GM23338 (cell line): ENCODE measurements around the gene PLEKHS1. TPM values are rescaled to one million over a fixed set of nuclear protein-coding genes. Genes with fewer than 3 reads are reported as not detected.

Source experiments
- ATAC-seq: fragments of 200-7000 bp; cut with Tn5 transposase; 3 replicates; pipeline ENCODE4 v1.9.1; 2020
- DNase-seq: peaks from one replicate; pipeline ENCODE4 v3.0.0-alpha.2; 2015; ENCODE audit warnings: low spot score
- H2AFZ ChIP-seq: fragments of 200-600 bp; sonication (generic); 2 replicates; pipeline ENCODE4 v1.8.0; 2016; ENCODE audit warnings: antibody characterized with exemption, mild to moderate bottlenecking, moderate library complexity
- H3F3A ChIP-seq: fragments of 200-600 bp; sonication (generic); replicated peaks from 2 replicates; pipeline ENCODE4 v1.8.0; 2017; ENCODE audit warnings: antibody characterized with exemption, mixed run types, low read depth
- H3K27ac ChIP-seq: fragments of 200-600 bp; sonication (generic); 2 replicates; pipeline ENCODE4 v1.6.1; 2016; ENCODE audit warnings: low read depth
- H3K27me3 ChIP-seq: fragments of 200-600 bp; sonication (generic); 2 replicates; pipeline ENCODE4 v1.8.0; 2016; ENCODE audit warnings: mild to moderate bottlenecking, mixed run types, moderate library complexity; ENCODE audit not compliant: insufficient read depth
- H3K36me3 ChIP-seq: fragments of 200-600 bp; sonication (generic); 2 replicates; pipeline ENCODE4 v1.8.0; 2016; ENCODE audit warnings: mild to moderate bottlenecking; ENCODE audit not compliant: insufficient read depth
- H3K4me1 ChIP-seq: fragments of 200-600 bp; sonication (generic); 2 replicates; pipeline ENCODE4 v1.8.0; 2016; ENCODE audit warnings: mild to moderate bottlenecking, moderate library complexity; ENCODE audit not compliant: insufficient read depth
- H3K4me2 ChIP-seq: fragments of 200-600 bp; sonication (generic); 2 replicates; pipeline ENCODE4 v1.7.1; 2017; ENCODE audit warnings: mixed run types
- H3K4me3 ChIP-seq: fragments of 200-600 bp; sonication (generic); 2 replicates; pipeline ENCODE4 v1.6.1; 2016; ENCODE audit warnings: mixed run types
- H3K79me2 ChIP-seq: fragments of 200-600 bp; sonication (generic); replicated peaks from 2 replicates; pipeline ENCODE4 v1.8.0; 2017; ENCODE audit warnings: mild to moderate bottlenecking; ENCODE audit not compliant: insufficient read depth
- H3K9me2 ChIP-seq: fragments of 200-600 bp; sonication (generic); 2 replicates; pipeline ENCODE4 v1.8.0; 2017; ENCODE audit not compliant: insufficient read depth
- H4K20me1 ChIP-seq: fragments of 200-600 bp; sonication (generic); replicated peaks from 2 replicates; pipeline ENCODE4 v1.8.0; 2017; ENCODE audit warnings: mild to moderate bottlenecking; ENCODE audit not compliant: insufficient read depth
- H3K27ac Mint-ChIP-seq: 2 replicates; pipeline ENCODE4 v1.8.0; 2020; ENCODE audit warnings: inconsistent platforms, mild to moderate bottlenecking, moderate library complexity, mixed read lengths
- H3K27me3 Mint-ChIP-seq: 3 replicates; pipeline ENCODE4 v1.8.0; 2022; ENCODE audit warnings: low read depth, mild to moderate bottlenecking, moderate library complexity, mixed read lengths, inconsistent platforms; ENCODE audit not compliant: insufficient read depth, poor library complexity
- H3K36me3 Mint-ChIP-seq: 3 replicates; pipeline ENCODE4 v1.8.0; 2021; ENCODE audit warnings: low read depth, mild to moderate bottlenecking, inconsistent platforms, moderate library complexity, mixed read lengths
- H3K4me1 Mint-ChIP-seq: 3 replicates; pipeline ENCODE4 v1.8.0; 2020; ENCODE audit warnings: mild to moderate bottlenecking, inconsistent platforms, mixed read lengths
- H3K4me3 Mint-ChIP-seq: 3 replicates; pipeline ENCODE4 v1.8.0; 2021; ENCODE audit warnings: moderate library complexity, mild to moderate bottlenecking, inconsistent platforms, mixed read lengths
- H3K9me3 Mint-ChIP-seq: 3 replicates; pipeline ENCODE4 v1.8.0; 2020; ENCODE audit warnings: moderate library complexity, mild to moderate bottlenecking, inconsistent platforms, mixed read lengths
- CREB1 ChIP-seq: fragments of 250-450 bp; sonication (Bioruptor Pico); IDR thresholded peaks from 2 replicates; pipeline ENCODE4 v1.5.0; 2020; ENCODE audit warnings: low read depth, mild to moderate bottlenecking, moderate library complexity
- CTCF ChIP-seq, 2 experiments: fragments of 200-600 bp in 1 of 2; sonication (generic) in 1 of 2; conservative IDR thresholded peaks; 2 replicates each; pipeline versions ENCODE4 v1.5.1 to v1.6.1; 2016 to 2017; ENCODE audit warnings: antibody characterized with exemption in 2 of 2, low read depth in 2 of 2, mild to moderate bottlenecking in 2 of 2, moderate library complexity in 1 of 2
- EZH2 ChIP-seq: fragments of 200-600 bp; sonication (generic); IDR thresholded peaks from one replicate; pipeline ENCODE4 v1.8.0; 2017; ENCODE audit warnings: antibody characterized with exemption, mild to moderate bottlenecking, low read depth; ENCODE audit not compliant: unreplicated experiment
- EZH2phosphoT487 ChIP-seq: fragments of 200-600 bp; sonication (generic); IDR thresholded peaks from one replicate; pipeline ENCODE4 v1.8.1; 2018; ENCODE audit warnings: antibody characterized with exemption; ENCODE audit not compliant: unreplicated experiment
- JUNB ChIP-seq: IDR thresholded peaks from one replicate; pipeline ENCODE4 v1.6.1; 2016; ENCODE audit warnings: antibody characterized with exemption; ENCODE audit not compliant: unreplicated experiment
- NANOG ChIP-seq: IDR thresholded peaks from 2 replicates; pipeline ENCODE4 v1.6.1; 2016; ENCODE audit warnings: antibody characterized with exemption, borderline replicate concordance
- REST ChIP-seq: IDR thresholded peaks from one replicate; pipeline ENCODE4 v1.6.1; 2018; ENCODE audit warnings: antibody characterized with exemption; ENCODE audit not compliant: unreplicated experiment
- STAT1 ChIP-seq: IDR thresholded peaks from one replicate; pipeline ENCODE4 v1.6.1; 2016; ENCODE audit warnings: antibody characterized with exemption; ENCODE audit not compliant: unreplicated experiment
- ZNF114 ChIP-seq: fragments of 250-450 bp; sonication (Bioruptor Pico); IDR thresholded peaks from 2 replicates; pipeline ENCODE4 v1.5.0; 2020; ENCODE audit warnings: mild to moderate bottlenecking, moderate library complexity
- polyA plus RNA-seq: library from polyadenylated mRNA; unstranded; fragments of >200 nt; fragmentation: Nextera tagmentation; extraction: Ambion mirVana; gene quantifications from 2 replicates; pipeline ENCODE4 v1.2.1, GENCODE V29; 2016
- total RNA-seq: library from RNA; depleted of rRNA; stranded (reverse); fragments of >200 nt; shearing (Covaris generic); gene quantifications from 2 replicates; pipeline ENCODE4 v1.2.3, GENCODE V29; 2014
- TF ChIP-seq, protein P1 (sequence below): fragments of 250-450 bp; sonication (Bioruptor Pico); IDR thresholded peaks from 2 replicates; pipeline ENCODE4 v1.5.0; 2020; ENCODE audit warnings: mild to moderate bottlenecking, moderate library complexity

Gene PLEKHS1
- total and polyA plus RNA-seq, 2 experiments from 2014 or later = not detected

- no peaks in the 10 kb centered on the region for H3K36me3 Mint-ChIP-seq
- Histone ChIP-seq H3K27me3 (no peaks in the 10 kb centered on the region), H3K36me3 (no peaks in the 10 kb centered on the region), H2AFZ (no peak overlapping the region), H3K79me2 (no peaks in the 10 kb centered on the region), H3K4me3 (no peak overlapping the region), H3K4me1 (peaks cover 24% of the 10 kb centered on the region), H4K20me1 (no peaks in the 10 kb centered on the region), H3F3A (no peaks in the 10 kb centered on the region), H3K4me2 (no peak overlapping the region), H3K27ac (no peak overlapping the region), H3K9me2 (no peaks in the 10 kb centered on the region)
- ATAC-seq = no peak
- no peak for TF ChIP-seq ZNF114 (CRISPR knock-in tag)
- no peak for TF ChIP-seq EZH2phosphoT487
- no peak for TF ChIP-seq CTCF (conservative IDR thresholded peaks at IDR 0.05; ENCODE audit: low read depth in 2 of 2)
- TF ChIP-seq, protein P1, sequence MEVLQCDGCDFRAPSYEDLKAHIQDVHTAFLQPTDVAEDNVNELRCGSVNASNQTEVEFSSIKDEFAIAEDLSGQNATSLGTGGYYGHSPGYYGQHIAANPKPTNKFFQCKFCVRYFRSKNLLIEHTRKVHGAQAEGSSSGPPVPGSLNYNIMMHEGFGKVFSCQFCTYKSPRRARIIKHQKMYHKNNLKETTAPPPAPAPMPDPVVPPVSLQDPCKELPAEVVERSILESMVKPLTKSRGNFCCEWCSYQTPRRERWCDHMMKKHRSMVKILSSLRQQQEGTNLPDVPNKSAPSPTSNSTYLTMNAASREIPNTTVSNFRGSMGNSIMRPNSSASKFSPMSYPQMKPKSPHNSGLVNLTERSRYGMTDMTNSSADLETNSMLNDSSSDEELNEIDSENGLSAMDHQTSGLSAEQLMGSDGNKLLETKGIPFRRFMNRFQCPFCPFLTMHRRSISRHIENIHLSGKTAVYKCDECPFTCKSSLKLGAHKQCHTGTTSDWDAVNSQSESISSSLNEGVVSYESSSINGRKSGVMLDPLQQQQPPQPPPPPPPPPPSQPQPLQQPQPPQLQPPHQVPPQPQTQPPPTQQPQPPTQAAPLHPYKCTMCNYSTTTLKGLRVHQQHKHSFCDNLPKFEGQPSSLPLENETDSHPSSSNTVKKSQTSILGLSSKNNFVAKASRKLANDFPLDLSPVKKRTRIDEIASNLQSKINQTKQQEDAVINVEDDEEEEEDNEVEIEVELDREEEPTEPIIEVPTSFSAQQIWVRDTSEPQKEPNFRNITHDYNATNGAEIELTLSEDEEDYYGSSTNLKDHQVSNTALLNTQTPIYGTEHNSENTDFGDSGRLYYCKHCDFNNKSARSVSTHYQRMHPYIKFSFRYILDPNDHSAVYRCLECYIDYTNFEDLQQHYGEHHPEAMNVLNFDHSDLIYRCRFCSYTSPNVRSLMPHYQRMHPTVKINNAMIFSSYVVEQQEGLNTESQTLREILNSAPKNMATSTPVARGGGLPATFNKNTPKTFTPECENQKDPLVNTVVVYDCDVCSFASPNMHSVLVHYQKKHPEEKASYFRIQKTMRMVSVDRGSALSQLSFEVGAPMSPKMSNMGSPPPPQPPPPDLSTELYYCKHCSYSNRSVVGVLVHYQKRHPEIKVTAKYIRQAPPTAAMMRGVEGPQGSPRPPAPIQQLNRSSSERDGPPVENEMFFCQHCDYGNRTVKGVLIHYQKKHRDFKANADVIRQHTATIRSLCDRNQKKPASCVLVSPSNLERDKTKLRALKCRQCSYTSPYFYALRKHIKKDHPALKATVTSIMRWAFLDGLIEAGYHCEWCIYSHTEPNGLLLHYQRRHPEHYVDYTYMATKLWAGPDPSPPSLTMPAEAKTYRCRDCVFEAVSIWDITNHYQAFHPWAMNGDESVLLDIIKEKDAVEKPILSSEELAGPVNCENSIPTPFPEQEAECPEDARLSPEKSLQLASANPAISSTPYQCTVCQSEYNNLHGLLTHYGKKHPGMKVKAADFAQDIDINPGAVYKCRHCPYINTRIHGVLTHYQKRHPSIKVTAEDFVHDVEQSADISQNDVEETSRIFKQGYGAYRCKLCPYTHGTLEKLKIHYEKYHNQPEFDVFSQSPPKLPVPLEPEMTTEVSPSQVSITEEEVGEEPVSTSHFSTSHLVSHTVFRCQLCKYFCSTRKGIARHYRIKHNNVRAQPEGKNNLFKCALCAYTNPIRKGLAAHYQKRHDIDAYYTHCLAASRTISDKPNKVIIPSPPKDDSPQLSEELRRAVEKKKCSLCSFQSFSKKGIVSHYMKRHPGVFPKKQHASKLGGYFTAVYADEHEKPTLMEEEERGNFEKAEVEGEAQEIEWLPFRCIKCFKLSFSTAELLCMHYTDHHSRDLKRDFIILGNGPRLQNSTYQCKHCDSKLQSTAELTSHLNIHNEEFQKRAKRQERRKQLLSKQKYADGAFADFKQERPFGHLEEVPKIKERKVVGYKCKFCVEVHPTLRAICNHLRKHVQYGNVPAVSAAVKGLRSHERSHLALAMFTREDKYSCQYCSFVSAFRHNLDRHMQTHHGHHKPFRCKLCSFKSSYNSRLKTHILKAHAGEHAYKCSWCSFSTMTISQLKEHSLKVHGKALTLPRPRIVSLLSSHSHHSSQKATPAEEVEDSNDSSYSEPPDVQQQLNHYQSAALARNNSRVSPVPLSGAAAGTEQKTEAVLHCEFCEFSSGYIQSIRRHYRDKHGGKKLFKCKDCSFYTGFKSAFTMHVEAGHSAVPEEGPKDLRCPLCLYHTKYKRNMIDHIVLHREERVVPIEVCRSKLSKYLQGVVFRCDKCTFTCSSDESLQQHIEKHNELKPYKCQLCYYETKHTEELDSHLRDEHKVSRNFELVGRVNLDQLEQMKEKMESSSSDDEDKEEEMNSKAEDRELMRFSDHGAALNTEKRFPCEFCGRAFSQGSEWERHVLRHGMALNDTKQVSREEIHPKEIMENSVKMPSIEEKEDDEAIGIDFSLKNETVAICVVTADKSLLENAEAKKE (CRISPR knock-in tag) = no peak
- no peak for DNase-seq
- H3K9me3 Mint-ChIP-seq = no peaks in the 10 kb centered on the region
- no peaks in the 10 kb centered on the region for H3K27me3 Mint-ChIP-seq
- no peak overlapping the region for H3K27ac Mint-ChIP-seq
- no peak overlapping the region for H3K4me3 Mint-ChIP-seq
- peaks cover 25% of the 10 kb centered on the region for H3K4me1 Mint-ChIP-seq
These were observed 71.9 kb downstream of the PLEKHS1 start for GRCh38 chr10:113823389-113823788.

DNA sequence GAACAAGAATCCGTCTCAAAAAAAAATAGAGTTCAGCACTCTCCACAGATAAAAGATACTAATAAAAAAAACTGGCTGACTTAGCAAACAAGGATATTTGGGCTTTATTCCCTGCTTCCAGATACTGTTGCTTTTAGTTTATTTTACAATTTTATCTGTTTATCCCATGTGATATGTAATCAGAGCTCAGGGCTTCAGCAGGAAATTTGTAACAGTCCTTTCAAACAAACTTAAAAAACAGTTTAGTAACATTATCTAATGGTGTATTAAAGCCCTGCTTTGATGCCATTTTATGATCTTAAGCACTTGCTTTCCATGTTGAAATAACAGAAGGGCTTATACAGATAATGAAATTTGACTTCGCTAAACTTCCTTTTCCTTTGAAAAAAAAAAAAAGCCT lies 74.3 kb downstream of the PLEKHS1 start:
- H2AFZ ChIP-seq = no peak overlapping the region
- no peak overlapping the region for H3K27ac ChIP-seq
- peaks cover 16% of the 10 kb centered on the region for H3K4me1 Mint-ChIP-seq
- no peak overlapping the region for H3K4me3 ChIP-seq
- no peak overlapping the region for H3K4me3 Mint-ChIP-seq
- no peaks in the 10 kb centered on the region for H3K27me3 ChIP-seq
- peaks cover 19% of the 10 kb centered on the region for H3K4me1 ChIP-seq
- no peak overlapping the region for H3K27ac Mint-ChIP-seq
- no peaks in the 10 kb centered on the region for H4K20me1 ChIP-seq
- H3K4me2 ChIP-seq = no peak overlapping the region
- no peaks in the 10 kb centered on the region for H3K27me3 Mint-ChIP-seq
- ATAC-seq (no peak), DNase-seq (no peak)
- H3F3A ChIP-seq = no peaks in the 10 kb centered on the region
- no peaks in the 10 kb centered on the region for H3K9me2 ChIP-seq
- H3K79me2 ChIP-seq = no peaks in the 10 kb centered on the region
- no peaks in the 10 kb centered on the region for H3K9me3 Mint-ChIP-seq
- no peaks in the 10 kb centered on the region for H3K36me3 ChIP-seq
- H3K36me3 Mint-ChIP-seq = no peaks in the 10 kb centered on the region
- no peak for TF ChIP-seq ZNF114 (CRISPR knock-in tag)
- no peak for TF ChIP-seq CREB1 (CRISPR knock-in tag)
- TF ChIP-seq EZH2phosphoT487 = no peak
- TF ChIP-seq NANOG = no peak
- no peak for TF ChIP-seq REST
- TF ChIP-seq EZH2 = no peak
- TF ChIP-seq JUNB = no peak
- TF ChIP-seq STAT1 = no peak
